Astrocyte of the spinal cord (primary cell): Measurements from ENCODE around the gene BRD2.
"Not testable (repeated sequence)": the region's sequence is repeated elsewhere in the genome, so short reads cannot be mapped to it uniquely, and the experiment has no call there.

ENCODE experiments used
- DNase-seq: peaks from one replicate; pipeline ENCODE4 v3.0.0; 2011; ENCODE audit warnings: low read depth, low spot score
- H3K4me3 ChIP-seq: 2 replicates; pipeline ENCODE4 v1.5.1; 2011; ENCODE audit warnings: low read depth, mild to moderate bottlenecking, low read length, moderate library complexity
- in situ Hi-C: cut with HindIII; loops from 2 replicates; pipeline ENCODE4 v1.10.0; 2017; ENCODE audit warnings: low sequenced_read_pairs
- TF ChIP-seq, protein P1 (sequence below): IDR thresholded peaks from 2 replicates; pipeline ENCODE4 v1.5.1; 2012; ENCODE audit warnings: low read depth, mild to moderate bottlenecking, low read length, inconsistent platforms

Gene BRD2

DNA sequence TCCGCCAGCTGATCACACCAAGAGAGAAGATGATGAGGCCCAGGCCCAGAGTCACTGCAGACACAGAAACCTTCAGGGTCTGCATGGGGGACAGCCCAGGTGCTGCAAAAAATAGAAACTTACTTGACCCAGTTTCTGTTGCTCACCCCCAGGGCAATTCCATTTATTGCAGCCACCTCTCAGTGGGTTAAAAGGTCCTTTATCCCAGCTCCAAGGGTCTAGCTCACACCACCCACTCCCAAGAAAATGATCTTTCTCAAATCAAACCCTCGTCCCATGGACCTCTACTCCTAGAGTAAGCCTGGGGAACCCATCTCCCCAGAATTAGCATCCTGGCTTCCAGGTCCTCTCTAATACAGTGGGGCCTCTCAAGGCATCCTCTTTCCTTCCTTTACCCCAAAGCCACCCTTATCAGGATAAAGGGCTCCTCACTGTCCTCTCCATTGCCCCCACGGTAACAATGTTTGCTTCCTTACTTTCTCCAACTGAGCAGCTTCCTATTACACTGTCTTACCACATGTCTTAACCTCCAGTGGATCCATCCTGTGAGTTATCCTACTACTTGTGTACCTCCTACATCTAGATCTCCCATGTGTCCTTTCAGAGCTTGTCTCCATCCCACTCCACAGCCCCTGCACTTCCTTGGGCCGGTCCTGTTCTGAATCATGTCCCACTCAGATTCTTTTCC lies 32.7 kb upstream of the BRD2 start:
- H3K4me3 ChIP-seq: no peak overlapping the region
- TF ChIP-seq, protein P1, sequence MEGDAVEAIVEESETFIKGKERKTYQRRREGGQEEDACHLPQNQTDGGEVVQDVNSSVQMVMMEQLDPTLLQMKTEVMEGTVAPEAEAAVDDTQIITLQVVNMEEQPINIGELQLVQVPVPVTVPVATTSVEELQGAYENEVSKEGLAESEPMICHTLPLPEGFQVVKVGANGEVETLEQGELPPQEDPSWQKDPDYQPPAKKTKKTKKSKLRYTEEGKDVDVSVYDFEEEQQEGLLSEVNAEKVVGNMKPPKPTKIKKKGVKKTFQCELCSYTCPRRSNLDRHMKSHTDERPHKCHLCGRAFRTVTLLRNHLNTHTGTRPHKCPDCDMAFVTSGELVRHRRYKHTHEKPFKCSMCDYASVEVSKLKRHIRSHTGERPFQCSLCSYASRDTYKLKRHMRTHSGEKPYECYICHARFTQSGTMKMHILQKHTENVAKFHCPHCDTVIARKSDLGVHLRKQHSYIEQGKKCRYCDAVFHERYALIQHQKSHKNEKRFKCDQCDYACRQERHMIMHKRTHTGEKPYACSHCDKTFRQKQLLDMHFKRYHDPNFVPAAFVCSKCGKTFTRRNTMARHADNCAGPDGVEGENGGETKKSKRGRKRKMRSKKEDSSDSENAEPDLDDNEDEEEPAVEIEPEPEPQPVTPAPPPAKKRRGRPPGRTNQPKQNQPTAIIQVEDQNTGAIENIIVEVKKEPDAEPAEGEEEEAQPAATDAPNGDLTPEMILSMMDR: no peak
- in situ Hi-C loops: no loop called here
- no peak for DNase-seq

GRCh38 chr6:32936239-32937152 lies 31.9 kb upstream of the BRD2 start:
- TF ChIP-seq, protein P1: no peak
- in situ Hi-C loops: no loop called here

GRCh38 chr6:32937230-32937633 lies 31.2 kb upstream of the BRD2 start:
- TF ChIP-seq, protein P1: no peak
- DNase-seq: no peak
- no peak overlapping the region for H3K4me3 ChIP-seq
- in situ Hi-C loops: no loop called here

More at GRCh38 chr6:32936239-32937152, 31.9 kb upstream of the BRD2 start:
- H3K4me3 ChIP-seq: no peak overlapping the region
- no peak for DNase-seq

DNA sequence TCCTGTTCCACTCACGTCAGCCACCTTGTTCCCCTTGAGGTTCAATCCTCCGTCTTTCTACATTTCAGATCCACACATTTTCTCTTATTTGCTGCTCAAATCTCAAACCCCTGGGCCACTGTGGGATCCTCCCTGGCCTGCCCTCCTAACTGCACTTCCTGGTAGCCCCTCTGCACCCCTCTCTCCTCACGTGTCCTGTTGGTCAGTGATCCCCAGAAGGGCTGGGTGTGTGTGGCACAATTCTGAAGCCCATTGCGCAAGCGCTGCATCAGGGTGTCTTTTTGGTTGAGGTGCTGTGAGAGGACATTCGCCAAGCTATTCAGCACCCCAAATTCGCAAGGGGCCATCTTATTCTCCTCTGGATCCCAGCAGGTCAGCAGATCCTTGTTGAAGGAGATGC lies 29.9 kb upstream of the BRD2 start:
- TF ChIP-seq, protein P1: no peak
- H3K4me3 ChIP-seq: no peak overlapping the region
- in situ Hi-C loops: no loop called here
- DNase-seq: no peak

GRCh38 chr6:32940656-32941213 lies 27.7 kb upstream of the BRD2 start, which contains the start of gene HLA-DMB:
HLA-DMB (minus strand) TSS chr6:32941028; CDS start chr6:32940807, 221 bp downstream.
- peak; percentile 64 for DNase-seq
- TF ChIP-seq, protein P1: no peak
- in situ Hi-C loops: no loop called here
- H3K4me3 ChIP-seq: no peak within 1 kb of the TSS

GRCh38 chr6:32941214-32941768 lies 27.1 kb upstream of the BRD2 start:
- H3K4me3 ChIP-seq: no peak overlapping the region
- in situ Hi-C loops: no loop called here
- no peak for DNase-seq
- TF ChIP-seq, protein P1: no peak

- DNase-seq, H3K4me3 ChIP-seq, in situ Hi-C loops: not testable (repeated sequence)
Observed at GRCh38 chr6:32942555-32943123, 25.8 kb upstream of the BRD2 start.
